Measurements from ENCODE around the gene ECM1.

ECM1 gene

DNA sequence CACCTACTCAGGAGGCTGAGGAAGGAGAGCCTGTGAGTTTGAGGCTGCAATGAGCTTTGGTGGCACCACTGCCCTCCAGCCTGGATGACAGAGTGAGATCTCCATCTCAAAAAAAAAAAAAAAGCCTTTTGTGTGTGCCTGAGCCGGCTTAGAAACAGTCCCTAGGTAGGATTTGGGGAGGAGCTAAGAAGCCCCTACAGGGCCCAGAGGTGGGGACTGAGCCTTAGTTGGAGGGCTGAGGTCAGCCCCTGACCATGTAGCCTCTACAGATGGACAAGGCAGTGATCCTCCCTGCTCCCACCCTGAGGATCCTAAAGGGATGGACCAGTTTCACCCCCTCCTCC is 43.8 kb downstream of the ECM1 start:
- Histone ChIP-seq H3F3A (ENCODE audit: insufficient read depth) (no peaks in the 10 kb centered on the region), H3K9me2 (replicated peaks; ENCODE audit: insufficient read depth, low read length) (no peaks in the 10 kb centered on the region), H3K4me2 (ENCODE audit: low read depth, low read length, poor library complexity, severe bottlenecking) (no peak overlapping the region), H4K20me1 (ENCODE audit: low read depth, low read length) (no peaks in the 10 kb centered on the region), H3K27me3 (ENCODE audit: low read length) (no peaks in the 10 kb centered on the region), H3K9ac (ENCODE audit: low read length) (no peak overlapping the region), H3K9me3 (ENCODE audit: insufficient read depth, low read length) (no peaks in the 10 kb centered on the region), H3K79me2 (ENCODE audit: insufficient read depth, low read length) (no peaks in the 10 kb centered on the region), H3K4me3 (ENCODE audit: insufficient read depth, low read length, poor library complexity, severe bottlenecking) (no peak overlapping the region), H3K36me3 (ENCODE audit: low read length) (no peaks in the 10 kb centered on the region), H2AFZ (ENCODE audit: low read depth, low read length, severe bottlenecking) (no peak overlapping the region), H3K27ac (ENCODE audit: low read depth, low read length) (no peak overlapping the region)
- TF ChIP-seq CTCF (IDR thresholded peaks at IDR 0.05; ENCODE audit: insufficient read depth, low read length, poor library complexity, severe bottlenecking) = no peak
- TF ChIP-seq EZH2phosphoT487 (conservative IDR thresholded peaks at IDR 0.05; ENCODE audit: low read length) = no peak

DNA sequence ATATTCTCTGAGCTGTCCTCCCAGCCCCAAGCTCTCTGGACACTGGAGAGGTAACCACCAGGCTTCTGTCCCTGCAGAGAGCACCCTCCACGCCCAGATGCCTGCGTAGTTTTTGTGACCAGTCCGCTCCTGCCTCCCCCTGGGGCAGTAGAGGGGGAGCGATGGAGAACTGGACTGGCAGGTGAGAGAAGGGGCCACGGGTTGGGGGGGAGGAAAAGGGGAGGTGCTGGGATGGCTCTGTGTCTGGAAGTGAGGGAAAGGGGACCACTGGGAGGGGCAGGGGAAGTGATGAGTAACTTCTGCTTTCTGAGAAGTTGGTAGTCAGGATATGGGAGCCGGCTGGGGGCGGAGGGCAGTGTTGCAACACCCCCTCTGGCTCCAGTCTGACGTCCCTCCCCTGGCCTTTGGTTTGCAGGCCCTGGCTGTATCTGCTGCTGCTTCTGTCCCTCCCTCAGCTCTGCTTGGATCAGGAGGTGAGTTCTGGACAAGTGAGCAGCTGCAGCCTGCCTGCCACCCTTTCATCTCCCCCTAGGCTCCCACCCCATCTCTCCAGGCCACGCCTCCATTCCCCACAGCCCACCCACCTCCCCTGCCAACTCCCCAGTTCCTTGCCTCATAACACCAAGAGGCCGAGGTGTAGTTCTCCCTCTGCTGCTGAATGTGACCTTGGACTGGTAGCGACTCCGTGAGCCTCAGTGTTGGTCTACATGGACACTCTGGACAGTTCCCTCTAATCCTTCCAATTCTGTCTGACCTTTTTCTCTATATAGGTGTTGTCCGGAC is 44.4 kb downstream of the ECM1 start:
- H3K27ac ChIP-seq (ENCODE audit: low read depth, low read length) = no peak overlapping the region
- no peaks in the 10 kb centered on the region for H3K9me2 ChIP-seq (replicated peaks; ENCODE audit: insufficient read depth, low read length)
- H3K79me2 ChIP-seq (ENCODE audit: insufficient read depth, low read length) = no peaks in the 10 kb centered on the region
- no peak overlapping the region for H3K9ac ChIP-seq (ENCODE audit: low read length)
- H3K9me3 ChIP-seq (ENCODE audit: insufficient read depth, low read length) = no peaks in the 10 kb centered on the region
- H3F3A ChIP-seq (ENCODE audit: insufficient read depth) = no peaks in the 10 kb centered on the region
- H3K4me2 ChIP-seq (ENCODE audit: low read depth, low read length, poor library complexity, severe bottlenecking) = no peak overlapping the region
- H3K36me3 ChIP-seq (ENCODE audit: low read length) = no peaks in the 10 kb centered on the region
- TF ChIP-seq EZH2phosphoT487 (conservative IDR thresholded peaks at IDR 0.05; ENCODE audit: low read length) = no peak
- TF ChIP-seq CTCF (IDR thresholded peaks at IDR 0.05; ENCODE audit: insufficient read depth, low read length, poor library complexity, severe bottlenecking) = no peak
- no peak overlapping the region for H3K4me3 ChIP-seq (ENCODE audit: insufficient read depth, low read length, poor library complexity, severe bottlenecking)
- no peaks in the 10 kb centered on the region for H3K27me3 ChIP-seq (ENCODE audit: low read length)
- no peak overlapping the region for H2AFZ ChIP-seq (ENCODE audit: low read depth, low read length, severe bottlenecking)
- no peaks in the 10 kb centered on the region for H4K20me1 ChIP-seq (ENCODE audit: low read depth, low read length)

- no peaks in the 10 kb centered on the region for H3K79me2 ChIP-seq (ENCODE audit: insufficient read depth, low read length)
- H3K4me3 ChIP-seq (ENCODE audit: insufficient read depth, low read length, poor library complexity, severe bottlenecking) = no peak overlapping the region
- no peaks in the 10 kb centered on the region for H3K9me2 ChIP-seq (replicated peaks; ENCODE audit: insufficient read depth, low read length)
- no peaks in the 10 kb centered on the region for H4K20me1 ChIP-seq (ENCODE audit: low read depth, low read length)
- H3K9me3 ChIP-seq (ENCODE audit: insufficient read depth, low read length) = no peaks in the 10 kb centered on the region
- no peak overlapping the region for H3K27ac ChIP-seq (ENCODE audit: low read depth, low read length)
- H3K9ac ChIP-seq (ENCODE audit: low read length) = no peak overlapping the region
- no peaks in the 10 kb centered on the region for H3K36me3 ChIP-seq (ENCODE audit: low read length)
- no peaks in the 10 kb centered on the region for H3K27me3 ChIP-seq (ENCODE audit: low read length)
- H3K4me2 ChIP-seq (ENCODE audit: low read depth, low read length, poor library complexity, severe bottlenecking) = no peak overlapping the region
- no peaks in the 10 kb centered on the region for H3F3A ChIP-seq (ENCODE audit: insufficient read depth)
- no peak for TF ChIP-seq CTCF (IDR thresholded peaks at IDR 0.05; ENCODE audit: insufficient read depth, low read length, poor library complexity, severe bottlenecking)
- TF ChIP-seq EZH2phosphoT487 (conservative IDR thresholded peaks at IDR 0.05; ENCODE audit: low read length) = no peak
- H2AFZ ChIP-seq (ENCODE audit: low read depth, low read length, severe bottlenecking) = no peak overlapping the region
Observed at GRCh38 chr1:150552911-150553289, 45.0 kb downstream of the ECM1 start.

Measured in SU-DHL-6 (cell line).